Urinary bladder (tissue), 4 donors: ENCODE measurements around the gene NKAIN4. TPM values are rescaled to one million over a fixed set of nuclear protein-coding genes. Genes with fewer than 3 reads are reported as not detected.

Experiments
- DNase-seq: peaks from one replicate; pipeline ENCODE4 v3.0.0-alpha.2; 2015; ENCODE audit errors: extremely low spot score
- H3K27ac ChIP-seq: one replicate; pipeline ENCODE4 v1.5.1; 2013; ENCODE audit warnings: low read depth, mild to moderate bottlenecking, moderate library complexity
- H3K36me3 ChIP-seq: one replicate; pipeline ENCODE4 v1.6.1; 2013; ENCODE audit warnings: mild to moderate bottlenecking, moderate library complexity; ENCODE audit not compliant: insufficient read depth
- H3K4me1 ChIP-seq: one replicate; pipeline ENCODE4 v1.6.1; 2013; ENCODE audit warnings: mild to moderate bottlenecking, moderate library complexity; ENCODE audit not compliant: insufficient read depth
- H3K4me3 ChIP-seq: one replicate; pipeline ENCODE4 v1.5.1; 2013; ENCODE audit warnings: low read depth, low read length
- WGBS: extraction: QIAGEN DNeasy Blood & Tissue Kit; methylation state at CpG from one replicate; pipeline ENCODE4 v1.1.7; 2013; 5-methylcytosine and 5-hydroxymethylcytosine counted together
- polyA plus RNA-seq: library from polyadenylated mRNA; stranded (reverse); fragments of 200-250 nt; gene quantifications from one replicate; pipeline ENCODE4 v1.2.3, GENCODE V29; 2013
- total RNA-seq: library from RNA; depleted of rRNA; stranded (reverse); fragments of >200 nt; gene quantifications from one replicate; pipeline ENCODE4 v1.2.3, GENCODE V29; 2014
- donor health status: healthy with polysubstance abuse.
- donor health status: healthy.

The NKAIN4 gene
- total and polyA plus RNA-seq, 2 donors: 0.23 to 4.0 TPM

- Histone ChIP-seq H3K4me3 (no peak overlapping the region), H3K27ac (no peak overlapping the region), H3K36me3 (peaks cover 6% of the 10 kb centered on the region), H3K4me1 (no peaks in the 10 kb centered on the region)
- DNase-seq: no peak
- WGBS: 83% methylated on average over 25 of the region's 25 CpGs
Measured at GRCh38 chr20:63284544-63284949, 30.3 kb upstream of the NKAIN4 start.

DNA sequence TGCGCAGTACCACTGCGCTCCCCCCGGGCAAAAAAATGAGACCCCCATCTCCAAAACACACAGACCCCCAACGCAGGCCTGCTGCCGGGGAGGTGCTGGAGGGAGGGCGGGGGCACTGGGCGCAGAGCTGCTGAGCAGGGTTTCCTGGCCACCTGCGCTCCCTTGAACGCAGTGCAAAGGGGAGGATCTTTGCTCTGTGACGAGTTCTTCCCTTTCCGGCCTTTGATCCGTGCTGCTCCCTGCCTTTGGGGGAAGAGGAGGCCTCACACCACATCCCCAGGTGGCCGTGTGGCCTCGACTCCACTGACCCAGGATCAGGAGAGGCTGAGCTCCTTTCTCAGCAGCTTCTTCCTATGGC is 29.8 kb upstream of the NKAIN4 start:
- no peaks in the 10 kb centered on the region for H3K4me1 ChIP-seq
- DNase-seq: no peak
- H3K36me3 ChIP-seq: peaks cover 6% of the 10 kb centered on the region
- no peak overlapping the region for H3K27ac ChIP-seq
- 78% methylated on average over 14 of the region's 14 CpGs for WGBS
- H3K4me3 ChIP-seq: no peak overlapping the region

DNA sequence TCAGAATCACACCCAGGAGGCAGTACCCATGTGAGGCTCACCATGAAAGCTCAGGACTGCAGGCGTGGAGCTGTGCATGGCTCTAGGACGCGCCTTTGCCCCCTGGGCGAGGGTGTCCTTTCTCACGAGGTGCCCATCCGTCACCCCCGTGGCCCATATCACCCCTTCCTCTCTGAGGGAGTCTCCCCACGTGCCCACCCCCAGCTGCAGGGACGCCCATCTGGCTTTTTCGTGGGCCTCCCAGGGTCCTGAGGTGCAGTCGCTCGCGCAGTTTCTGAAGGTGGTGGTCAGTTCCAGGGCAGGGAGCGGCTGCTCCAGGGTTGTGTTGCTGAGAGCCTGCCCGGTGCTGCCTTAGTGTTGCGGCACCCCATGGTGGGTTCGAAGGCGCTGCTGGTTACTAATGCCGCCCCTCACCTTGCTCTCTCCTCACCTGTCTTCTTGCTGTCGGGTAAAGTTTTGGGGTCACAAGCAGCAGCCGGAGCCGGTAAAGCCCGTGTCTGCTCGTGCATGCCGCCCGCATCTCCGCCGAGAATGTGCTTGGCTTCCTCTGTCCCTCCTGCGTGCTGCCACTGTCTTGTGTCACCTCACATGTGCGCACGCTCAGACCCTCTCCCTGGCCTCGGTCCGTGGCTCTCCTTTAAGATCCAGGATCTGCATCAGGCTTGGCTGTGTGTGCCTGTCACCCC is 29.3 kb upstream of the NKAIN4 start:
- Histone ChIP-seq H3K4me1 (no peaks in the 10 kb centered on the region), H3K4me3 (no peak overlapping the region), H3K36me3 (peaks cover 6% of the 10 kb centered on the region), H3K27ac (no peak overlapping the region)
- no peak for DNase-seq
- WGBS: 93% methylated on average over 33 of the region's 33 CpGs

- peaks cover 3% of the 10 kb centered on the region for H3K36me3 ChIP-seq
- H3K27ac ChIP-seq: no peak overlapping the region
- H3K4me3 ChIP-seq: no peak overlapping the region
- H3K4me1 ChIP-seq: no peaks in the 10 kb centered on the region
- 90% methylated on average over 17 of the region's 17 CpGs for WGBS
- DNase-seq: no peak
Measured at GRCh38 chr20:63282946-63283345, 28.7 kb upstream of the NKAIN4 start.

- Histone ChIP-seq H3K4me3 (no peak overlapping the region), H3K4me1 (no peaks in the 10 kb centered on the region), H3K36me3 (peaks cover 3% of the 10 kb centered on the region), H3K27ac (no peak overlapping the region)
- 91% methylated on average over 38 of the region's 38 CpGs for WGBS
- no peak for DNase-seq
Measured at GRCh38 chr20:63281742-63282665, 27.7 kb upstream of the NKAIN4 start.

DNA sequence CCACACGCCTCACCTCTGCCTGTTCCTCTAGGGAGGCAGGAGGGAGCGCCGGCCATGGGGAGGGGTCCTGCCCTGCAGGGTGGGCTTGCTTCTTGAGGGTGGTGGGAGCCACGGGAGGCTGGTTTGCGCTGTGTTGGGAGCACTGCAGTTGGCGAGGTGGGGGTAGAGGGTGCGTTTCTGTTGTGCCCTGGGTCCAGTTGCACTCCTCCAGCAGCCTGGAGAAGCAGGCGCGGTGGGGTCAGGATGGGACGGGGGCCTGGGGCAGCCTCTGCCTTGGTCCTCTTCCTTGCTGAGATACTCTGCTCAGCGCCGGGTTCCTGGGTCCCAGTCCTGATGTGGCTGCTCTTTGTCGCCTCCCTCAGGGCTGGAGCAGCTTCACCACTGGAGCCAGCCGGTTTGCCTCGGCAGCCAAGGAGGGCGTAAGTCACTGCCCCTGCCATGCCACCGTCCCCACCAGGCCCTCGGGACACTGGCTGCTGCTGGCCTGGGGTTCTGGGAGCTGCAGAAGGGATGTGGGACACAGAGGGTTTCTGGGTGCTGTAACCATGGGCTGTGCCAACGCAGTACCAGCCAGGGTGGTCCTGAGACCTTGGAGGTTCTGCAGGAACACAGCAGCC is 26.8 kb upstream of the NKAIN4 start:
- Histone ChIP-seq H3K36me3 (peaks cover 3% of the 10 kb centered on the region), H3K27ac (no peak overlapping the region), H3K4me1 (no peaks in the 10 kb centered on the region), H3K4me3 (no peak overlapping the region)
- WGBS: 72% methylated on average over 19 of the region's 19 CpGs
- DNase-seq: no peak

GRCh38 chr20:63280371-63280770 is 26.1 kb upstream of the NKAIN4 start:
- DNase-seq: no peak
- Histone ChIP-seq H3K27ac (no peak overlapping the region), H3K4me1 (no peaks in the 10 kb centered on the region), H3K4me3 (no peak overlapping the region), H3K36me3 (peaks cover 3% of the 10 kb centered on the region)
- WGBS: 95% methylated on average over 6 of the region's 6 CpGs

GRCh38 chr20:63279931-63280330 is 25.7 kb upstream of the NKAIN4 start:
- 92% methylated on average over 15 of the region's 15 CpGs for WGBS
- peaks cover 3% of the 10 kb centered on the region for H3K36me3 ChIP-seq

GRCh38 chr20:63278661-63279060 is 24.4 kb upstream of the NKAIN4 start:
- Histone ChIP-seq H3K27ac (no peak overlapping the region), H3K4me3 (no peak overlapping the region), H3K36me3 (peaks cover 3% of the 10 kb centered on the region), H3K4me1 (no peaks in the 10 kb centered on the region)
- no peak for DNase-seq
- 79% methylated on average over 17 of the region's 17 CpGs for WGBS

More at GRCh38 chr20:63279931-63280330, 25.7 kb upstream of the NKAIN4 start:
- H3K4me1 ChIP-seq: no peaks in the 10 kb centered on the region
- H3K4me3 ChIP-seq: no peak overlapping the region
- no peak overlapping the region for H3K27ac ChIP-seq
- DNase-seq: no peak

DNA sequence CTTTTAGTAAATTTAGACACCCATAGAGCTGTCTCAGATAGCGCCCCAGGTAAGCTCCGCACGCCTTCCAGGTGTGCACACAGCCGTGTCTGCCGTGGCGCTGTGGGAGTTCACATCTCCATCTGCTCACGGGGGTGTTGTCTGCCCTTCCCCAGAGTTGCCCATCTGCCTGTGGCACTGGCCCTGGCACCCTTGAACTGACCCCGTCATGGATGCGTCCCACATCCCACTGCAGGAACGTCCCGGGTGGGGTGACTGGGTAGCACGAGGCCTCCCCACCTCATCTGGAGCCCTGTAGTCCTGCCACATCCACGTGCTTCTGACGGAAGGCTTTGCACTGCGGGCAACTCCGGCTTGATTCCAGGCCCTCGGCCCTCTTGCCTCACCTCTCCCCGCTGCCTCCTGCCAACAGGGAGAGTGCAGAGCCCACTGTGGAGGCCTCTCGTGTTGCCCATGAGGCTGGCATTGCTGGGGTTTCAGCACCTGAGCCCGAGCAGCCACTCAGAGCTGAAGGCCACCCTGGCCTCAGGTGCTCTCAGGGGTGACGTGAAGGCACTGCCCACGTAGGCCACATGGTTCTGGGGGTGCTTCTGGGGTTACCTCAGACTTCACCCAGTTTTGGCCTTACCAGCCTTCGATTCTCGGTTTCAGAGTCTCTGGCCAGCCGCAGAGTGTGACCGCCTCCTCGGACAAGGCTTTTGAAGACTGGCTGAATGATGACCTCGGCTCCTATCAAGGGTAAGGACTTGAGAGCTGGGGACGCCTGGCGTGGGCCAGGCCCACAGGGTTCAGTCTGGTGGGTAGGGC is 23.4 kb upstream of the NKAIN4 start:
- WGBS: 91% methylated on average over 30 of the region's 30 CpGs
- H3K27ac ChIP-seq: no peak overlapping the region
- DNase-seq: no peak
- no peak overlapping the region for H3K4me3 ChIP-seq
- H3K36me3 ChIP-seq: no peaks in the 10 kb centered on the region
- no peaks in the 10 kb centered on the region for H3K4me1 ChIP-seq

DNA sequence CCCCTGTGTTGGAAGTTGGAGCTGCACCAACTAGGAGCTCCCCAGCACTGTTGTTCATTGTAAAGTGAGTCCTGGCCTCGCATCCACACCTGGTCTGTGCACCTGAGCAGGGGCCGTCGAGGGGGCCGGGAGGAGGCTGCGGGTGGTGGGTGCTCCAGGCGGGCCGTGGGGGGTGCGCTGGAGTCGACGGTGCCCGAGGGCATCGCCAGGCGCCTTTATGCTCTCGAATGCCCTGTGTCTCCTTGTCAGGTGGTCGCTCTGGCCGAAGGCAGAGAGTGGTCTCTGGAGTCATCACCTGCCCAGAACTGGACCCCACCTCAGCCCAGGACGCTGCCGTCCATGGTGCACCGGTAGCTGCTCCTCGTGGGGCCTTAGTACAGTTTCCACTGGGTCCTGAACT is 22.7 kb upstream of the NKAIN4 start:
- Histone ChIP-seq H3K4me1 (no peaks in the 10 kb centered on the region), H3K27ac (no peak overlapping the region), H3K36me3 (no peaks in the 10 kb centered on the region), H3K4me3 (no peak overlapping the region)
- no peak for DNase-seq
- WGBS: 94% methylated on average over 20 of the region's 20 CpGs

DNA sequence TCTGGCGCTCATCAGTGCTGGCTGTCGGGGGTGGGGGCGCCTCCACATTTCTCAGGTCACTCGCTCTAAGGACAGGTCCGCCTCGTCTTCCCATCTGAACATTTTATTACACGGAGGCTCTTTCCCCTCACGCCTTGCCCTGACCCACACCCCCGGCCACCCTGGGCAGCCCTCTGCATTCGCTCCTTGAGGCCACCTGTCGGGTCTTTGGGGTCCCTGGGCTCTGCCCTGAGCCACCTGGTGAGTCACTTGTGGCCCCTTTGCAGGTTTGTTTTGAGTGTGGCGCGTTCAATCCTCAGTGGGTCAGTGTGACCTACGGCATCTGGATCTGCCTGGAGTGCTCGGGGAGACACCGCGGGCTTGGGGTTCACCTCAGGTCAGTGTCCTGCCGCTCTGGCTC is 21.6 kb upstream of the NKAIN4 start:
- DNase-seq: no peak
- Histone ChIP-seq H3K27ac (no peak overlapping the region), H3K4me1 (no peaks in the 10 kb centered on the region), H3K4me3 (no peak overlapping the region), H3K36me3 (no peaks in the 10 kb centered on the region)
- 90% methylated on average over 18 of the region's 18 CpGs for WGBS
